HCT116 (cell line): ENCODE measurements around the gene DRAXIN. TPM values are rescaled to one million over a fixed set of nuclear protein-coding genes. Genes with fewer than 3 reads are reported as not detected.
A peak's percentile ranks its signal among the peaks of the same experiment; 100 is the strongest.

ENCODE experiments used
- ATAC-seq: fragments of 200-7000 bp; cut with Tn5 transposase; 2 replicates; pipeline ENCODE4 v1.9.1; 2020; ENCODE audit warnings: mild to moderate bottlenecking, moderate library complexity
- BruUV-seq: library from RNA; stranded (reverse); fragments of 400-500 nt; replicated peaks from 2 replicates; lab custom pipeline; 2021; lab: Mats Ljungman, UMichigan
- CTCF ChIA-PET: fragments of 300-600 bp; sonication (Branson Sonifier 250); formaldehyde crosslinking; loops from one replicate; lab custom pipeline; 2021; ENCODE audit warnings: antibody characterized with exemption; lab: Charles Lee
- POLR2A ChIA-PET: fragments of 300-600, 350-600 bp; sonication (Branson Sonifier 250); formaldehyde crosslinking; loops from one replicate; lab custom pipeline; 2021; ENCODE audit warnings: antibody characterized with exemption; lab: Charles Lee
- RAD21 ChIA-PET, 2 experiments: fragments of 300-600 bp; sonication (Branson Sonifier 250); formaldehyde crosslinking; loops; one replicate each; lab custom pipeline; 2023; ENCODE audit warnings: low total read pairs in 2 of 2; ENCODE audit not compliant: uncharacterized antibody in 2 of 2, unreplicated experiment in 2 of 2, low non-redundant PET in 1 of 2; lab: Charles Lee
- DNase-seq: peaks from one replicate; pipeline ENCODE4 v3.0.0-alpha.2; 2010; ENCODE audit warnings: low read depth, low spot score
- H2AFZ ChIP-seq: fragments of 200-600 bp; shearing (Covaris generic), sonication (generic); 2 replicates; pipeline ENCODE4 v1.6.1; 2017; ENCODE audit warnings: low read depth, mixed run types, mixed read lengths, antibody characterized with exemption, low read length; ENCODE audit not compliant: poor library complexity, severe bottlenecking
- H3K27ac ChIP-seq: 2 replicates; pipeline ENCODE4 v1.5.1; 2012; ENCODE audit warnings: low read depth, low read length
- H3K27me3 ChIP-seq: fragments of 200-600 bp; sonication (generic); 2 replicates; pipeline ENCODE4 v1.6.1; 2016; ENCODE audit warnings: mixed run types, low read length, mixed read lengths; ENCODE audit not compliant: insufficient read depth
- H3K36me3 ChIP-seq, 2 experiments: fragments of 200-500 bp in 1 of 2; fragments of 200-600 bp in 1 of 2; sonication (Bioruptor generic) in 1 of 2; sonication (generic) in 1 of 2; 2 replicates each; pipeline versions ENCODE4 v1.5.1 to v1.6.1; 2014 to 2016; ENCODE audit warnings: low read length in 2 of 2, inconsistent platforms in 1 of 2, mixed read lengths in 1 of 2, mixed run types in 1 of 2; ENCODE audit not compliant: insufficient read depth in 2 of 2, control insufficient read depth in 1 of 2
- H3K4me1 ChIP-seq, 2 experiments: fragments of 200-600 bp in 1 of 2; sonication (generic) in 1 of 2; 2 replicates each; pipeline versions ENCODE4 v1.5.1 to v1.6.1; 2012 to 2017; ENCODE audit warnings: low read length in 2 of 2, inconsistent platforms in 1 of 2, mild to moderate bottlenecking in 1 of 2, mixed read lengths in 1 of 2, mixed run types in 1 of 2, moderate library complexity in 1 of 2; ENCODE audit not compliant: insufficient read depth in 2 of 2, control insufficient read depth in 1 of 2
- H3K4me2 ChIP-seq: fragments of 200-600 bp; sonication (generic); 2 replicates; pipeline ENCODE4 v1.6.1; 2017; ENCODE audit warnings: mixed run types, low read length, mixed read lengths
- H3K4me3 ChIP-seq, 2 experiments: fragments of 200-600 bp in 1 of 2; sonication (generic) in 1 of 2; replicated peaks in 1 of 2; 2 replicates each; pipeline ENCODE4 v1.5.1; 2011 to 2016; ENCODE audit warnings: low read length in 2 of 2, control low read depth in 1 of 2, low read depth in 1 of 2, mild to moderate bottlenecking in 1 of 2, mixed read lengths in 1 of 2, mixed run types in 1 of 2
- H3K79me2 ChIP-seq: fragments of 200-600 bp; sonication (generic); 2 replicates; pipeline ENCODE4 v1.6.1; 2017; ENCODE audit warnings: mild to moderate bottlenecking, mixed run types, low read length, moderate library complexity, mixed read lengths; ENCODE audit not compliant: insufficient read depth
- H3K9ac ChIP-seq: fragments of 200-600 bp; sonication (generic); 2 replicates; pipeline ENCODE4 v1.6.1; 2016; ENCODE audit warnings: low read length, mixed read lengths
- H3K9me2 ChIP-seq: fragments of 200-600 bp; sonication (generic), shearing (Covaris generic); 2 replicates; pipeline ENCODE4 v1.6.1; 2017; ENCODE audit warnings: mixed run types, mild to moderate bottlenecking, moderate library complexity; ENCODE audit not compliant: insufficient read depth
- H3K9me3 ChIP-seq, 2 experiments: fragments of 200-500 bp in 1 of 2; fragments of 200-600 bp in 1 of 2; sonication (Bioruptor generic) in 1 of 2; sonication (generic) in 1 of 2; 2 replicates each; pipeline ENCODE4 v1.6.1; 2014 to 2017; ENCODE audit warnings: low read length in 2 of 2, mixed read lengths in 2 of 2, inconsistent platforms in 1 of 2, low read depth in 1 of 2, mild to moderate bottlenecking in 1 of 2, mixed run types in 1 of 2, moderate library complexity in 1 of 2; ENCODE audit not compliant: control insufficient read depth in 1 of 2, insufficient read depth in 1 of 2
- H4K20me1 ChIP-seq: fragments of 200-600 bp; sonication (generic), shearing (Covaris generic); 2 replicates; pipeline ENCODE4 v1.6.1; 2017; ENCODE audit warnings: mixed run types, mild to moderate bottlenecking, moderate library complexity; ENCODE audit not compliant: insufficient read depth
- CEBPB ChIP-seq: IDR thresholded peaks from 2 replicates; pipeline ENCODE4 v1.6.1; 2012; ENCODE audit warnings: low read depth
- CTCF ChIP-seq, 3 experiments: fragments of 200-600 bp in 1 of 3; sonication (generic) in 1 of 3; IDR thresholded peaks in 2 of 3; conservative IDR thresholded peaks in 1 of 3; 2 replicates each; pipeline ENCODE4 v1.5.1; 2012 to 2017; ENCODE audit warnings: low read depth in 2 of 3, low read length in 2 of 3, antibody characterized with exemption in 1 of 3, borderline replicate concordance in 1 of 3, control low read depth in 1 of 3, mild to moderate bottlenecking in 1 of 3, mixed read lengths in 1 of 3, mixed run types in 1 of 3, moderate library complexity in 1 of 3; ENCODE audit not compliant: insufficient read depth in 1 of 3
- EGR1 ChIP-seq: IDR thresholded peaks from 2 replicates; pipeline ENCODE4 v1.6.1; 2012; ENCODE audit warnings: low read depth
- FOSL1 ChIP-seq: IDR thresholded peaks from 2 replicates; pipeline ENCODE4 v1.6.1; 2012; ENCODE audit warnings: low read depth
- POLR2A ChIP-seq: IDR thresholded peaks from 2 replicates; pipeline ENCODE4 v1.7.0; 2011; ENCODE audit warnings: borderline replicate concordance; ENCODE audit not compliant: insufficient read depth, insufficient read length; ENCODE audit errors: extremely low read depth
- RAD21 ChIP-seq: IDR thresholded peaks from 2 replicates; pipeline ENCODE4 v1.6.1; 2012; ENCODE audit warnings: low read depth, mild to moderate bottlenecking
- SIN3A ChIP-seq: IDR thresholded peaks from 2 replicates; pipeline ENCODE4 v1.6.1; 2012; ENCODE audit warnings: low read depth
- SP1 ChIP-seq: IDR thresholded peaks from 2 replicates; pipeline ENCODE4 v1.6.1; 2012; ENCODE audit warnings: low read depth
- TCF7L2 ChIP-seq: IDR thresholded peaks from 2 replicates; pipeline ENCODE4 v1.7.0; 2011; ENCODE audit warnings: borderline replicate concordance, inconsistent platforms; ENCODE audit not compliant: insufficient read depth, insufficient read length; ENCODE audit errors: extremely low read depth
- YY1 ChIP-seq: IDR thresholded peaks from 2 replicates; pipeline ENCODE4 v1.6.1; 2011; ENCODE audit warnings: low read length, low read depth, moderate library complexity, mild to moderate bottlenecking; ENCODE audit not compliant: insufficient replicate concordance; ENCODE audit errors: extremely low read depth
- intact Hi-C: fragments of 100-400 bp; cut with micrococcal nuclease; formaldehyde crosslinking; loops from 2 replicates; pipeline ENCODE4 v1.10.0; 2022
- total RNA-seq: library from RNA; stranded (reverse); gene quantifications from one replicate; pipeline ENCODE4 v1.2.1, GENCODE V29; 2021; ENCODE audit not compliant: unreplicated experiment

DRAXIN gene
- total RNA-seq, 1 experiment from 2014 or later: 0.47 TPM

DNA sequence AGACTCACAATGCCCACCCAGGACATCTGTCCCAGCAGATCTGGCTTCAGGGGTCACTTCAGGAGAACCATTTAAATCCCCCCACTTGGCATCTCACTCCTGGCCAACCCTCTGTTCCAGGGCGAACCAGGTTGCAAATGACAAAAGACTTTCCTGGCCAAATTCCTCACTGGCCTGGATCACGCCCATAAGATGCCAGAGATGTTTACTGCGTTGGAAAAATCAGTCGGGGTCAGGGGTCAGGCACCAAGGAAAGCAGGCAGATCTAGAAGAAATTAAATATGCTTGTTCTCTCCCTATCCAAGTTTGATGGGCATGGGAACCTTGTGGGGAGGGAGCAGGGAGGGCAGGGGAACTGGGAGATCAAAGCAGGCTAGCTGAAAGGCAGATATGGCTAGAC, 29.8 kb downstream of the DRAXIN start:
- ATAC-seq (no peak), DNase-seq (no peak)
- Histone ChIP-seq H3K9me3 (no peaks in the 10 kb centered on the region), H3K79me2 (no peaks in the 10 kb centered on the region), H3K27me3 (no peaks in the 10 kb centered on the region), H3K27ac (no peak overlapping the region), H3K4me3 (no peak overlapping the region), H3K4me1 (peaks cover 0 to 16% of the 10 kb centered on the region in 2 experiments; a peak in 2 of 4 replicates), H3K4me2 (peak overlapping the region; percentile 19; the same call in 1 of the 2 replicates), H3K9ac (no peak overlapping the region), H3K36me3 (no peaks in the 10 kb centered on the region), H2AFZ (no peak overlapping the region), H4K20me1 (no peaks in the 10 kb centered on the region), H3K9me2 (no peaks in the 10 kb centered on the region)
- POLR2A ChIA-PET: no interaction called here
- TF ChIP-seq CEBPB (no peak), YY1 (no peak), FOSL1 (no peak), SIN3A (no peak), EGR1 (no peak), TCF7L2 (no peak), SP1 (no peak), CTCF (IDR thresholded peaks at IDR 0.05 in 2 of 3, conservative IDR thresholded peaks at IDR 0.05 in 1 of 3; ENCODE audit: borderline replicate concordance in 1 of 3, insufficient read depth in 1 of 3, low read depth in 2 of 3, low read length in 2 of 3) (no peak), RAD21 (no peak), POLR2A (no peak)
- RAD21 ChIA-PET: no interaction called here
- intact Hi-C loops: no loop called here
- CTCF ChIA-PET: interaction anchor here (1.7 kb wide), 1 partner anchor 71 kb away, joined by 5 read pairs; no protein-coding TSS in a partner anchor
- no TSS peak for BruUV-seq
